IMR-90 (cell line): Measurements from ENCODE around the gene PAQR5. TPM values are rescaled to one million over a fixed set of nuclear protein-coding genes. Genes with fewer than 3 reads are reported as not detected.

Experiments used
- ATAC-seq: fragments of 200-7000 bp; cut with Tn5 transposase; 2 replicates; pipeline ENCODE4 v1.9.1; 2020; ENCODE audit warnings: low read depth, mild to moderate bottlenecking, moderate library complexity
- BruUV-seq: library from RNA; stranded (reverse); fragments of 400-500 nt; replicated peaks from 2 replicates; lab custom pipeline; 2021; lab: Mats Ljungman, UMichigan
- CTCF ChIA-PET: fragments of 300-600 bp; formaldehyde crosslinking; extraction: SDS; loops from one replicate; lab custom pipeline; 2021; ENCODE audit warnings: antibody characterized with exemption; lab: Yijun Ruan, JAX
- POLR2A ChIA-PET: fragments of 300-600 bp; sonication (Branson Sonifier 250); formaldehyde crosslinking; loops from one replicate; lab custom pipeline; 2022; ENCODE audit warnings: antibody characterized with exemption; ENCODE audit not compliant: unreplicated experiment; lab: Charles Lee
- DNase-seq: peaks from one replicate; pipeline ENCODE4 v3.0.0; 2013
- H2AFZ ChIP-seq: replicated peaks from 2 replicates; pipeline ENCODE3; 2013; ENCODE audit warnings: low read length, mild to moderate bottlenecking; ENCODE audit not compliant: poor library complexity
- H2AK5ac ChIP-seq: 2 replicates; pipeline ENCODE4 v1.6.1; 2013; ENCODE audit warnings: low read depth, low read length, inconsistent platforms
- H2AK9ac ChIP-seq: replicated peaks from 2 replicates; pipeline ENCODE3; 2013; ENCODE audit warnings: mild to moderate bottlenecking, low read depth, low read length, moderate library complexity; ENCODE audit not compliant: poor library complexity
- H2BK120ac ChIP-seq: 2 replicates; pipeline ENCODE4 v1.6.1; 2013; ENCODE audit warnings: low read depth, low read length, inconsistent platforms
- H2BK15ac ChIP-seq: 3 replicates; pipeline ENCODE4 v1.6.1; 2013; ENCODE audit warnings: low read depth, low read length, inconsistent platforms
- H2BK20ac ChIP-seq: 2 replicates; pipeline ENCODE4 v1.6.1; 2013; ENCODE audit warnings: low read depth, mild to moderate bottlenecking, inconsistent platforms, low read length, moderate library complexity
- H2BK5ac ChIP-seq: 2 replicates; pipeline ENCODE4 v1.6.1; 2013; ENCODE audit warnings: mild to moderate bottlenecking, low read depth, low read length, inconsistent platforms; ENCODE audit not compliant: poor library complexity, severe bottlenecking
- H3K14ac ChIP-seq: replicated peaks from 2 replicates; pipeline ENCODE4 v1.6.1; 2013; ENCODE audit warnings: low read depth, low read length, inconsistent platforms
- H3K18ac ChIP-seq: 2 replicates; pipeline ENCODE4 v1.6.1; 2013; ENCODE audit warnings: low read depth, low read length, control low read depth
- H3K23ac ChIP-seq: 2 replicates; pipeline ENCODE4 v1.6.1; 2013; ENCODE audit warnings: low read depth, low read length, inconsistent platforms
- H3K27ac ChIP-seq: 2 replicates; pipeline ENCODE4 v1.5.1; 2013; ENCODE audit warnings: mild to moderate bottlenecking, control low read depth, low read length; ENCODE audit not compliant: insufficient read depth
- H3K27me3 ChIP-seq: 2 replicates; pipeline ENCODE4 v1.6.1; 2013; ENCODE audit warnings: low read length; ENCODE audit not compliant: control insufficient read depth, insufficient read depth
- H3K36me3 ChIP-seq: 2 replicates; pipeline ENCODE4 v1.6.1; 2013; ENCODE audit warnings: low read length, mixed read lengths; ENCODE audit not compliant: control insufficient read depth, insufficient read depth
- H3K4ac ChIP-seq: 2 replicates; pipeline ENCODE4 v1.6.1; 2013; ENCODE audit warnings: low read depth, low read length, inconsistent platforms
- H3K4me1 ChIP-seq: 2 replicates; pipeline ENCODE4 v1.6.1; 2013; ENCODE audit warnings: low read length, mixed read lengths; ENCODE audit not compliant: control insufficient read depth, insufficient read depth
- H3K4me2 ChIP-seq: 2 replicates; pipeline ENCODE4 v1.6.1; 2013; ENCODE audit warnings: low read depth, mild to moderate bottlenecking, control low read depth, low read length, moderate library complexity
- H3K4me3 ChIP-seq: 2 replicates; pipeline ENCODE4 v1.5.1; 2013; ENCODE audit warnings: low read depth, mild to moderate bottlenecking, control low read depth, low read length, moderate library complexity; ENCODE audit not compliant: insufficient read depth
- H3K56ac ChIP-seq: 2 replicates; pipeline ENCODE4 v1.6.1; 2013; ENCODE audit warnings: low read length, inconsistent platforms; ENCODE audit not compliant: insufficient read depth; ENCODE audit errors: extremely low read depth
- H3K79me1 ChIP-seq, 2 experiments: 2 replicates each; pipeline ENCODE4 v1.6.1; 2013; ENCODE audit warnings: low read length in 2 of 2, inconsistent platforms in 1 of 2, low read depth in 1 of 2
- H3K9ac ChIP-seq: 2 replicates; pipeline ENCODE4 v1.6.1; 2013; ENCODE audit warnings: low read depth, low read length, control low read depth
- H3K9me1 ChIP-seq: 2 replicates; pipeline ENCODE4 v1.6.1; 2013; ENCODE audit warnings: low read length, inconsistent platforms; ENCODE audit not compliant: insufficient read depth
- H3K9me3 ChIP-seq: 2 replicates; pipeline ENCODE4 v1.6.1; 2013; ENCODE audit warnings: low read length; ENCODE audit not compliant: control insufficient read depth, insufficient read depth
- H4K20me1 ChIP-seq: 2 replicates; pipeline ENCODE4 v1.6.1; 2013; ENCODE audit warnings: low read length, inconsistent platforms; ENCODE audit not compliant: insufficient read depth
- H4K5ac ChIP-seq: 2 replicates; pipeline ENCODE4 v1.6.1; 2013; ENCODE audit warnings: mild to moderate bottlenecking, low read depth, low read length, control low read depth
- H4K8ac ChIP-seq, 2 experiments: 2 replicates each; pipeline ENCODE4 v1.6.1; 2013; ENCODE audit warnings: low read depth in 2 of 2, low read length in 2 of 2, control low read depth in 1 of 2, inconsistent platforms in 1 of 2
- H4K91ac ChIP-seq: 2 replicates; pipeline ENCODE4 v1.6.1; 2013; ENCODE audit warnings: low read depth, low read length, inconsistent platforms; ENCODE audit not compliant: insufficient read depth
- FOS ChIP-seq: fragments of 150-350 bp; IDR thresholded peaks from 2 replicates; pipeline ENCODE4 v1.6.1; 2016; ENCODE audit warnings: low read depth, low read length
- MAFK ChIP-seq: IDR thresholded peaks from 2 replicates; pipeline ENCODE4 v1.6.1; 2012; ENCODE audit warnings: low read depth, low read length, improper control_type of control experiment
- RFX5 ChIP-seq: IDR thresholded peaks from 2 replicates; pipeline ENCODE4 v1.8.0; 2012; ENCODE audit warnings: low read depth, mild to moderate bottlenecking, low read length, moderate library complexity
- WGBS, 2 experiments: methylation state at CpG; one replicate each; pipeline versions ENCODE4 v1.1.5 to v1.1.7; 2013; ENCODE audit warnings: missing lambda C conversion rate in 2 of 2; ENCODE audit not compliant: insufficient read length in 1 of 2; ENCODE audit errors: extremely low coverage in 2 of 2; 5-methylcytosine and 5-hydroxymethylcytosine counted together
- dilution Hi-C: fragments of 300-500 bp; cut with HindIII; formaldehyde crosslinking; loops from one replicate; pipeline ENCODE4 v1.14.3; 2018; ENCODE audit warnings: low sequenced_read_pairs; ENCODE audit not compliant: unreplicated experiment
- in situ Hi-C: fragments of 300-500 bp; cut with MboI; formaldehyde crosslinking; loops from 3 replicates; pipeline ENCODE4 v1.14.3; 2019; ENCODE audit warnings: low sequenced_read_pairs, inconsistent platforms, mixed read lengths
- intact Hi-C: fragments of 100-400 bp; cut with micrococcal nuclease; formaldehyde crosslinking; loops from 2 replicates; pipeline ENCODE4 v1.10.0; 2022
- polyA plus RNA-seq, 3 experiments: library from polyadenylated mRNA; depleted of rRNA; stranded (reverse); fragments of >200 nt; gene quantifications; 2 replicates each; pipeline ENCODE4 v1.2.3, GENCODE V29; 2012; ENCODE audit warnings: low replicate concordance in 1 of 3
- total RNA-seq: library from RNA; depleted of rRNA; stranded (reverse); fragments of >200 nt; gene quantifications from 2 replicates; pipeline ENCODE4 v1.2.3, GENCODE V29; 2012

PAQR5 gene
- total and polyA plus RNA-seq, 2 of the 4 experiments (the other 2 are of a cell fraction): 2.3 to 2.7 TPM

DNA sequence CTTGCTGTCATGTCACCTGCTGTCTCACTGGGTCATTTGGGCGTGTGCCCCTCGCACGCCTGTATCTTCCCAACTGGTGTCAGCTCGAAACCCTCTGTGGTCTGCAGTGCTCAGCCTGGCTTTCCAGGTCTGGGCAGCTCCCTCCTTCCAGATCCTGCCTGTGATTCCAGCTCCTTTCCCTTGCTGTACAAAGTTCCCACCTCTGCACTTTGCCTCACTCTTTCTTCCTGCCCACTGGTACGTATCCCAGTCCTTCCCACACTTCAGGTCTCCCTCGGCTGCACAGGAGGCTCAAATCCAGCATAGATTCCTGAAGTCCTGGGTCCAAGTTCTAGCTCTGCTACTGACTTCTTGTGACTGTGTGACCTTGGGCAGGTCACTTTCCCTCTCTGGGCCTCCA is 2.1 kb upstream of the PAQR5 start:
- DNase-seq: no peak
- Histone ChIP-seq H3K9ac (no peak overlapping the region), H3K4me1 (no peaks in the 10 kb centered on the region), H4K20me1 (no peaks in the 10 kb centered on the region), H3K36me3 (no peaks in the 10 kb centered on the region), H3K27ac (no peak overlapping the region), H3K18ac (no peak overlapping the region), H3K9me1 (no peaks in the 10 kb centered on the region; the same call in 1 of the 2 replicates), H3K4me2 (no peak overlapping the region), H4K8ac (no peak overlapping the region), H2BK20ac (no peak overlapping the region), H2BK15ac (no peak overlapping the region), H2BK5ac (no peak overlapping the region), H4K91ac (no peak overlapping the region), H3K56ac (no peak overlapping the region), H2AK9ac (peak overlapping the region; percentile 15), H4K5ac (no peak overlapping the region), H3K4ac (no peak overlapping the region), H2AFZ (no peak overlapping the region), H3K23ac (no peak overlapping the region), H3K27me3 (peaks cover 20% of the 10 kb centered on the region), H2BK120ac (no peak overlapping the region), H3K79me1 (no peaks in the 10 kb centered on the region), H3K9me3 (peaks cover 7% of the 10 kb centered on the region), H2AK5ac (no peak overlapping the region), H3K4me3 (no peak overlapping the region), H3K14ac (no peak overlapping the region)
- BruUV-seq: no TSS peak
- 92% methylated on average over 6 of the region's 6 CpGs; no CpG with 5 or more reads in 1 of the 2 experiments for WGBS, 2 experiments
- ChIA-PET POLR2A (no interaction called here), CTCF (no interaction called here)
- ATAC-seq: no peak
- intact Hi-C loops (no loop called here), in situ Hi-C loops (no loop called here), dilution Hi-C loops (no loop called here)
- TF ChIP-seq RFX5: no peak
- no peak for TF ChIP-seq MAFK
- no peak for TF ChIP-seq FOS
